ENCODE measurements around the gene MVB12B. TPM values are rescaled to one million over a fixed set of nuclear protein-coding genes. Genes with fewer than 3 reads are reported as not detected.
A peak's percentile ranks its signal among the peaks of the same experiment; 100 is the strongest.

MVB12B gene
- total RNA-seq, 2 donors from 2014 or later: 5.9 to 8.7 TPM

DNA sequence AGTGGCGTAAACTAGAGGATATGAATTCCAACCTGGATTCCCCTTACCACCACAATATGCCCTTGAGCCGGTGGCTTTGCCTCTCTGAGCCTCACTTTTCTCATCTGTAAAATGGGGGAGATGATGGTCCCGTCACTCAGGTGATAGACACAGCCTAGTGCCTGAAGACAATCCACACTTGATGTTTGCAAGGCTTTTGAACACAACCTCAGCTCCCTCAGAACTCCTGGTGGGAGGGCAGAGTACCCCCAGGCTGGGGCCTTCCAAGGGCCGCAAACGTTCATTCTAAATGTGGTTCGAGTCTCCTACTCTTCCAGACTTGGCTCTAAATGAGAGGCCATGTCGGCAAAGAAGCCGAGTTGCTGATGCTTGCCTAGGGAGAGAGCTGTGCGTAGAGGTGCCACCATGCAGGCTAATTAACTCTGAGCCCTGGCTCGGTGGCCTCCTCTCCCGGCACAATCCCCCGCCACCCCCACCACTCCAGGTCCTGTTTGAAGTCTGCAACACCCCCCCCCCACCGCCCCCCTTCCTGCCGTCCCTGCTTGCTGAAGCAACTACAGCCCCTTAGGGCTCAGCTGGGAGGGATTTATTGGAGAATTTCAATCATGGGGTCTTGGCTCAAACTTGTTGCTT is 189.4 kb downstream of the MVB12B start:
- peaks cover 5 to 7% of the 10 kb centered on the region in 2 donors for H3K27me3 ChIP-seq
- DNase-seq (ENCODE audit: low spot score): no peak
- H3K9me3 ChIP-seq: no peaks in the 10 kb centered on the region
- no peaks in the 10 kb centered on the region for H3K36me3 ChIP-seq
- H3K27ac ChIP-seq: peak overlapping the region in 1 of 2 donors; percentile 70
- H3K4me1 ChIP-seq: peaks cover 0 to 40% of the 10 kb centered on the region in 2 donors
- TF ChIP-seq, protein P1, sequence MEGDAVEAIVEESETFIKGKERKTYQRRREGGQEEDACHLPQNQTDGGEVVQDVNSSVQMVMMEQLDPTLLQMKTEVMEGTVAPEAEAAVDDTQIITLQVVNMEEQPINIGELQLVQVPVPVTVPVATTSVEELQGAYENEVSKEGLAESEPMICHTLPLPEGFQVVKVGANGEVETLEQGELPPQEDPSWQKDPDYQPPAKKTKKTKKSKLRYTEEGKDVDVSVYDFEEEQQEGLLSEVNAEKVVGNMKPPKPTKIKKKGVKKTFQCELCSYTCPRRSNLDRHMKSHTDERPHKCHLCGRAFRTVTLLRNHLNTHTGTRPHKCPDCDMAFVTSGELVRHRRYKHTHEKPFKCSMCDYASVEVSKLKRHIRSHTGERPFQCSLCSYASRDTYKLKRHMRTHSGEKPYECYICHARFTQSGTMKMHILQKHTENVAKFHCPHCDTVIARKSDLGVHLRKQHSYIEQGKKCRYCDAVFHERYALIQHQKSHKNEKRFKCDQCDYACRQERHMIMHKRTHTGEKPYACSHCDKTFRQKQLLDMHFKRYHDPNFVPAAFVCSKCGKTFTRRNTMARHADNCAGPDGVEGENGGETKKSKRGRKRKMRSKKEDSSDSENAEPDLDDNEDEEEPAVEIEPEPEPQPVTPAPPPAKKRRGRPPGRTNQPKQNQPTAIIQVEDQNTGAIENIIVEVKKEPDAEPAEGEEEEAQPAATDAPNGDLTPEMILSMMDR (IDR thresholded peaks at IDR 0.05): no peak
- no peak overlapping the region for H3K4me3 ChIP-seq

DNA sequence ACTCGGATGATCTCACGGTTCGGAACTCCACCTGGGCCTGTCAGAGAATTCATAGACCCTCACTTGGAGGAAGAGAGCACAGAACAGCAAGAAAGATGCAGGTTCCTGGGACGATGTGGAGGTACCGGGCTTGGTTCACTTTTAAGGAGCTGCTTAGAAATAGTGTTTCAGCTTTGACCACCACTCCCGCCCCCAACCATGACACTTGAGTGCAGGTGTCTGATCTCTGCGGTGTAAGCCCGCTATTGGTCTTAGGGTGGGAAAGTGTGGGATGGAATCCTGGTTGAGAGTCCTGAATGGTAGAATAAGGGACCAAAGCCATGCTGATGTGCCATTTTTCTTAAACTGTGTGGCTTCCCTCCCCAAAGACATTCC is 189.9 kb downstream of the MVB12B start:
- H3K9me3 ChIP-seq: no peaks in the 10 kb centered on the region
- H3K4me3 ChIP-seq: no peak overlapping the region
- no peak for DNase-seq (ENCODE audit: low spot score)
- TF ChIP-seq, protein P1 (IDR thresholded peaks at IDR 0.05): no peak
- H3K36me3 ChIP-seq: no peaks in the 10 kb centered on the region
- peaks cover 0 to 46% of the 10 kb centered on the region in 2 donors for H3K4me1 ChIP-seq
- H3K27me3 ChIP-seq: peaks cover 5 to 7% of the 10 kb centered on the region in 2 donors
- peak overlapping the region; percentile 62 to 70 for H3K27ac ChIP-seq

DNA sequence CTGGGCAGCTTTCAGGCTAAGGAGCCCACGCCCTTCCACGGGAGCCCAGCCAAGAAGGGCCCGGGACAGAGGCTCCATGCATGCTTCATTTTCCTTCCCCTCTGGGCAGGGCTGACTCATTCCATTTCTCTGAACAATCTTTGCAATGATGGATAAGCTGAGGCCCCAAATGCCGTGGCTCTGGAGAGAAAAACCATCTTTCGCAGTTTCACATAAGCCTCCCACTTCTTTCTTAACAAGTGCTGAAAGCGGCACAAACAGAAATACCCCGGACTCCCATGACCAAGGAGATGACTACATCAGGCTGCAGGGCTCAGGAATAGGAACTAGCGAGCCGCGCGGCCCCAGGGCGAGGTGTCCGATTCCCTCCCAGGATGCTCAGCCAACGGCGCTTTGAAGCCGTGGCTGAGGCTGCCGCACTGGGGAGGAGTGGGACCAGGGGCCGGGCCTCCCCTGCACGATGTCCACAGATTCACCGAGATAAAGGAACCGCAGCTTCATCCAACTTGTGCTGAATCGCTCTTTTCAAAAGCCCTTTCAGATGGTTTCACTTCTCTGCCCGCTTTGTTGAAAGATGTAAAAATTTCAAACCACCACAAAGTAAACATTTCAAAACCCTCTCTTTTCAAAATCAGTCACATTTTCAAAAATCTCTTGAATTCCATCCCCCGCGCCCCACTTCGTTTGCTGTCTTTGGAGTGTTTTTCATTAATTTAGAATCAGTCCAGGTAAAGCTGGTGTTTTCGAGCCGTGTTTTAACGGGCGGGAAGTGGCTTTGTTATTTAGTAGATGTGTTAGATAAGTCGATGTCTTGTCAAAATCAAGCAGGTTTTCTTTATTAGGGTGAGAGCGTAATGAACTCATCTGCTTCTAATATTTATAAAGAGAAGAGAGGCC is 190.6 kb downstream of the MVB12B start:
- DNase-seq (ENCODE audit: low spot score): peak; percentile 87
- Histone ChIP-seq H3K36me3 (no peaks in the 10 kb centered on the region), H3K27ac (peak overlapping the region; percentile 62 to 70), H3K4me3 (peak overlapping the region; percentile 23 to 44), H3K9me3 (no peaks in the 10 kb centered on the region), H3K4me1 (peaks cover 0 to 48% of the 10 kb centered on the region in 2 donors), H3K27me3 (peaks cover 5 to 7% of the 10 kb centered on the region in 2 donors)
- TF ChIP-seq, protein P1 (IDR thresholded peaks at IDR 0.05): no peak

DNA sequence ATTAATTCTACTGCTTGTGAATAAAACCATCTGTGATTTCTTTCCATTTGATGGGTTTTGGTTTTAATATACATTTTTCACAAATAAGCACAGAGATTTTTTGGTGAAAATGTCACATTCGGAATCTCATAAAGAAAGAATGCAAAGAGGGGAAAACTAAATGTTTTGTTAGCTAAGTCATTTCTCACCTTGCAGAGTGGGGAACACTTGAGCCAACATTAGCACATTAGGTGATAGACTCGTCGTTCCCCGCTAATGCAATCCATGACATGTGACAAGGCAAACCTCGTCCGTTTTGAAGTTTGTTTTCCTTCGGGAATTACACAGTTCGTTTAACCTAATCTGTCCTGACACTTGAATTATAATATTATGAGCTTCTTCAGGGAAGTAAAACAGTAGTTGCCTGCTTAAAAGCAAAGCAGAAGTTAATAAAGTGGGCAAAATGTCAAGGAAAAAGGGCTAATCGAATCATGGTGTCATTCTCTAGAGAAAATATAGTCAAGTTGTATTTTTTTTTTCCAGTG is 191.3 kb downstream of the MVB12B start:
- no peaks in the 10 kb centered on the region for H3K36me3 ChIP-seq
- peaks cover 5 to 7% of the 10 kb centered on the region in 2 donors for H3K27me3 ChIP-seq
- no peak for DNase-seq (ENCODE audit: low spot score)
- H3K9me3 ChIP-seq: no peaks in the 10 kb centered on the region
- peaks cover 0 to 48% of the 10 kb centered on the region in 2 donors for H3K4me1 ChIP-seq
- H3K4me3 ChIP-seq: peak overlapping the region in 1 of 2 donors; percentile 44
- TF ChIP-seq, protein P1 (IDR thresholded peaks at IDR 0.05): no peak
- peak overlapping the region; percentile 62 to 70 for H3K27ac ChIP-seq

DNA sequence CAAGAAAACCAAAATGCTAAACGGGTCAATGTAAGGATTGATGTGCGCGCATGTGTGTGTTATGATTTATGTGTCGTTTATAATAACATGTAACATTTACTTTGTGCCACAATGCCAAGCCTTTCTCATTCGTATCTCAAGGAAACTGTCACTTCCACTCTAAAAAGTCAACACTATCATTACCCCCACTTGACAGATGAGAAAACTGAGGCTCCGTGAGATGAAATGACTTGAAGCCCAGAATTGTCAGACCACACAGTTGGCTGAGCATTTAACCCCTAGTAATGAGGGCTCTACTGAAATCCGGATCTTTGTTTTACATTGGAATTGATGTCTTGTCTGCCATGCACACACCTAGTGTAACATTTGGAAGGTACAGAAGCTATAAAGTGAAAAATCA is 192.1 kb downstream of the MVB12B start:
- DNase-seq (ENCODE audit: low spot score): no peak
- Histone ChIP-seq H3K9me3 (no peaks in the 10 kb centered on the region), H3K27me3 (peaks cover 5 to 7% of the 10 kb centered on the region in 2 donors), H3K36me3 (no peaks in the 10 kb centered on the region), H3K4me3 (no peak overlapping the region), H3K27ac (no peak overlapping the region), H3K4me1 (peaks cover 0 to 45% of the 10 kb centered on the region in 2 donors)
- TF ChIP-seq, protein P1 (IDR thresholded peaks at IDR 0.05): no peak
